Dedifferentiated amniotic fluid mesenchymal stem cell (primary cell): Measurements from ENCODE around the gene METRN.
A peak's percentile ranks its signal among the peaks of the same experiment; 100 is the strongest.

Experiments
- DNase-seq: peaks from one replicate; pipeline ENCODE4 v3.0.0-alpha.2; 2016; ENCODE audit errors: extremely low spot score

METRN gene

DNA sequence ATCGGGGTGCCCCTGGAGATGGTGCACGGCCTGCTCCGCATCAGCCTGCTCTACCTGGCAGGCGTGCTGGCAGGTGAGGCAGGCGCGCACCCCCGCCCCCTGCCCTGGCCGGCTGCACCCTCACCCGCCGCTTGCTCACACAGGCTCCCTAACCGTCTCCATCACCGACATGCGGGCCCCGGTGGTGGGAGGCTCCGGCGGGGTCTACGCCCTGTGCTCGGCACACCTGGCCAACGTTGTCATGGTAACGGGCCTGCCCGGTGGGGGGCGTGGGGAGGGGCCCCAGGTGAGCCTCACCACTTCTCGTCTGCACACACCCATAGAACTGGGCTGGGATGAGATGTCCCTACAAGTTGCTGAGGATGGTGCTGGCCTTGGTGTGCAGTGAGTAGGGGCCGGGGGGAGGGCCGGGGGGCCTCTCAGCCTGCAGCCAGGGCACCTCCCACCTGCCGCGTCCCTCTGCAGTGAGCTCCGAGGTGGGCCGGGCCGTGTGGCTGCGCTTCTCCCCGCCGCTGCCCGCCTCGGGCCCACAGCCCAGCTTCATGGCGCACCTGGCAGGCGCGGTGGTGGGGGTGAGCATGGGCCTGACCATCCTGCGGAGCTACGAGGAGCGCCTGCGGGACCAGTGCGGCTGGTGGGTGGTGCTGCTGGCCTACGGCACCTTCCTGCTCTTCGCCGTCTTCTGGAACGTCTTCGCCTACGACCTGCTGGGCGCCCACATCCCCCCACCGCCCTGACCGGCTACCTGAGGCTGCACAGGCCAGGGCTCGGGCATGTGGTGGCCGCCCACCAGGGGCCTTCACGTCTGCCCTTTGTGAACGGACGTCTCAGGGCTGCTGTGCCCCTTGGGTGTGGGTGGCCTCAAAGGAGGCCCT, 37.4 kb upstream of the METRN start:
- no peak for DNase-seq

DNA sequence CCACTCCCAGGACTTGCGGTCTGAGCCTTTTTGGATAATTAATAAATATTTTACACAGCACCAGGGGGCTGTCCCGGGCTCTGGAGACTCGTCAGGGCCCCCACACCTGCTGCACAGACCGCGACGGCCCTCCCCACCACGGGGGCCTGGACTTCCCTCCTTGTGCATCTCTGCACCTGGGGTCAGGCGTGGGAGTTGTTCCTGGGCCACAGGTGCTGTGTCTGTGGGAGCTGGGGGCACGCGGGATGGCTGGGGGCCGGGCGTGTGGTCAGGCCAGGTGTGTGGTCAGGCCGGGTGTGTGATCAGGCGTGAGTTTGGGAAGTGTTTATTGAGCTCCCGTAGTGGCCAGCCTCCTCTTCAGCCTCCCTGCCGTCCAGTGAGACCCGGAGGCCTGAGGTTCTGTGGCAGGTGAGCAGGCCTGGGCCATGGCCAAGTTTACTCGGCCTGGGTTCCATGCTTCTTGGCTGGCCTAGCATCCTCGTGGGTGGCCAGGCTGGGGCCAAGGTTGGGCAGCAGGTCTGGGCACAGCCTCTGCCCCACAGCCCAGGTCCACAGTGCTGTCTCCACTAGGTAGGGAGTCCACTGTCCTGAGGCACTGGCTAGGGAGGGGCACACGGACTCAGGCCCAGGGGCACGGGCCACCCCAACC, 36.6 kb upstream of the METRN start:
- DNase-seq, result no peak

DNA sequence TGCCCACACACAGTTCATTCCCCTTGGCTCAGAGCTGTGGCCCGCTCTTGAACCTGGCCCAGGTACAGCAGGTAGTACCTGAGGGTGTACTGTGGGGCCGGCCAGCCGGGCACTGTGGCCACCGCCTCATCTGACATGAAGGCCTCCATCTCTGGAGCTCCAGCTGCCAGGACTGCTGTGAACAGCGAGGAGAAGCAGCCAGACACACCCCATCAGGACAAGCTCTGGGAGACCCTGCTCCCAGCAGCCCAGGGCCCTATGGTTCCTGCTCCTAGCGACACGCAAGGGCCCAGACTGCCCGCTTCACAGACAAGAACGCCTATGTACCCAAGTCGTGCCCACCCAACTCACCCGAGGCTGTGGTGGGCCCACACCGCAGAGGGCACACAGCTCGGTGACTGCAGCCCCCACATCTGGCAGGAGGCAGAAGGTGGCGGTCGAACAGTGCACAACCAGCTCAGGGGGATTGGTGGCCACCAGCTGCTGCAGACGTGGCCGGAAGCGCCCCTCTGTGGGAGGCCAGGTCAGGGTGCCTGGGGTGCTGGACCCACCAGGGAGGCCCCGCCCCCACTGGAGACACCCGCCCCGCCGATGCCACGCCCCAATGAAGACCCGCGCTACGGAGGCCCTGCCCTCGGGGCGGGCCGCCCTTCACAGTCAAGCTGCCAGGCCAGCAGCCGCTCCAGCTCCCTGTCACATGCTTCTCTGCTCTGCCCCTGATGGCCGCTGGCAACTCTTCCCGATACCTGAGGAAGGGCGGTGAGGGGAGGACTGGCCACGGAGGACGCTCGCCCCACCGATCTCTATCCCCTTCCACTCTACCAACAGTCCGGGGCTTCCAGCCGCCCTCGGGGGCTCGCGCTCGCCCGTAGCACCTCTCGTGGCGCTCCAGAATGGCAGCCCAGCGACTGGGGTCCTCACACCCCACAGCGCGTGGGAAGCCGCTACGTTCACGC, 35.8 kb upstream of the METRN start:
- peak; percentile 28 for DNase-seq

DNA sequence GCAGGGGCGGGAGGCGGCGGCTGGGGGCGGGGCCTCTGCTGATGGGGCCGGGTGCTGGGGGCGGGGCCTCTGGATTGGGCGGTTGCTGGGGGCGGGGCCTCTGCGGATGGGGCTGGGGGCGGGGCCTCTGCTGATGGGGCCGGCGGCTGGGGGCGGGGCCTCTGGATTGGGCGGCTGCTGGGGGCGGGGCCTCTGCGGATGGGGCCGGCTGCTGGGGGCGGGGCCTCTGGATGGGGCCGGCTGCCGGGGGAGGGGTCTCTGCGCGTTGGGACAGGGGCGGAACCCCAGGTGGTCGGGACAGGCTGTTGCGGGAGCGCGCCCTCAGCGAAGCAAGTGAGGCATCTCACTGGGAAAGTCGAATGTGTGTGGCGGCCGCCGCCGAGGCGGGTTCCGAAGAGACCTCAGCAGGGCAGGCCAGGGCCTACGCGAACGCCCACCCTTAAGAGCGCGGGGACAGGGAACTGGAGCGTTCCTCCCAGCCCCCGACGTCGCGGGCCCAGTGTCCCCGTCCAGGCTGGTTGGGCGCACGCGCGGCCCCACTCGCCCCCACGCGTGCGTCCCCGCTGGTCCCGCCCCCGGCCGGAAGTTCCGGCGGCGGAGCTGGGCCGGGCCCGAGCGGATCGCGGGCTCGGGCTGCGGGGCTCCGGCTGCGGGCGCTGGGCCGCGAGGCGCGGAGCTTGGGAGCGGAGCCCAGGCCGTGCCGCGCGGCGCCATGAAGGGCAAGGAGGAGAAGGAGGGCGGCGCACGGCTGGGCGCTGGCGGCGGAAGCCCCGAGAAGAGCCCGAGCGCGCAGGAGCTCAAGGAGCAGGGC, 34.9 kb upstream of the METRN start, which contains the start of gene STUB1:
STUB1 (plus strand) TSS at position 597 of the 811 bp plus-strand sequence; CDS start at position 713, 116 bp downstream.
- DNase-seq, result peak; percentile 75

DNA sequence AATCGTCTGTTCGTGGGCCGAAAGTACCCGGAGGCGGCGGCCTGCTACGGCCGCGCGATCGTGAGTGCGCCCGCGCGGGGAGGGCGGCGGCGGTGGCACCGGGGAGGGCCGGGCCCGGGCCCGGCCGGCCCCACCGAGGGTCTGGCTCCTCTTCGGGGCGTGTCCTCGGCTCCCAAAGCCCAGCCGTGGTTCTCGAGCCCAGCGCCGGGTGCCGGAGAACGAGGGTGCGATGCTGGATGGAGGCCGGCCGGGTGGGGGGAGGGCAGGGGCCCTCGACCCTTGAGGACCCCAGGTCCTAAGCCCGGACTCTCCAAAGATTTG, 34.3 kb upstream of the METRN start:
- no peak for DNase-seq

DNA sequence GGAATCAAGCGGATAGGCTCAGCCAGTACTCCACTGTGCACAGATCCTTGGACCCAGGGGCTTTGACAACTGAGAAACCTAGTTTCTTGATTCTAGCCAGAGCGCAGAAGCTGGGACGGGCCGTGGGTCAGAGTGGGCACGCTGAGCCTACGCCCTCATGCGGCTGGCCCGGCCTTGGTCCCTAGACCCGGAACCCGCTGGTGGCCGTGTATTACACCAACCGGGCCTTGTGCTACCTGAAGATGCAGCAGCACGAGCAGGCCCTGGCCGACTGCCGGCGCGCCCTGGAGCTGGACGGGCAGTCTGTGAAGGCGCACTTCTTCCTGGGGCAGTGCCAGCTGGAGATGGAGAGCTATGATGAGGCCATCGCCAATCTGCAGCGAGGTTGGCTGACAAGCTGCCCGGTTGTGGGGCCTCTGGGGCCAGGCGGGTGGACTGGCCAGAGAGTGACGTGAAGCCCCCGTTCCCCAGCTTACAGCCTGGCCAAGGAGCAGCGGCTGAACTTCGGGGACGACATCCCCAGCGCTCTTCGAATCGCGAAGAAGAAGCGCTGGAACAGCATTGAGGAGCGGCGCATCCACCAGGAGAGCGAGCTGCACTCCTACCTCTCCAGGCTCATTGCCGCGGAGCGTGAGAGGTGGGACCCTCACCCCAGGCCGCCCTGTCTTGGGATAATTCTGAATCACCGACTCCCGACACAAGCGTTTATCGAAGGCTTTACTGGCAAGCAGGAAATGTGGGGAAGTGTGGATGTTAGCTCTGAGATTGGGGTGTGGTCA, 33.8 kb upstream of the METRN start:
- no peak for DNase-seq

DNA sequence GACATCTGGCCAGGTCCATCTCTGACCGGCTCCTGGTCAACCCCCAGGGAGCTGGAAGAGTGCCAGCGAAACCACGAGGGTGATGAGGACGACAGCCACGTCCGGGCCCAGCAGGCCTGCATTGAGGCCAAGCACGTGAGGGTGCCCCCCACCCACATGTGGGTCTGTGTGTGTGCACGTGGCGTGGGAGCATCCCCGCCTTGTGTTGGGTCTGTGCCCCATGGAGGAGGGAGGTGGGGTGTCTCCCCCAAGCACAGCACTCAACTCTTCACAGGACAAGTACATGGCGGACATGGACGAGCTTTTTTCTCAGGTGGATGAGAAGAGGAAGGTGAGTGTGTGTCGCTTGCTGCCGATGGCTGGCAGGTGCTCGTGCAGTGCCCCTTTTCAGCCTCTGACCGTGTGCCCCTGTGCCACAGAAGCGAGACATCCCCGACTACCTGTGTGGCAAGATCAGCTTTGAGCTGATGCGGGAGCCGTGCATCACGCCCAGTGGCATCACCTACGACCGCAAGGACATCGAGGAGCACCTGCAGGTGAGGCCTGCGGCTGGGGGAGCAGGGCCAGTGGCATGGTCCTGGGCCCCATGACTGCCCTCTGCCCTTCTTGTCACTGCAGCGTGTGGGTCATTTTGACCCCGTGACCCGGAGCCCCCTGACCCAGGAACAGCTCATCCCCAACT, 33.0 kb upstream of the METRN start:
- DNase-seq, result no peak

DNA sequence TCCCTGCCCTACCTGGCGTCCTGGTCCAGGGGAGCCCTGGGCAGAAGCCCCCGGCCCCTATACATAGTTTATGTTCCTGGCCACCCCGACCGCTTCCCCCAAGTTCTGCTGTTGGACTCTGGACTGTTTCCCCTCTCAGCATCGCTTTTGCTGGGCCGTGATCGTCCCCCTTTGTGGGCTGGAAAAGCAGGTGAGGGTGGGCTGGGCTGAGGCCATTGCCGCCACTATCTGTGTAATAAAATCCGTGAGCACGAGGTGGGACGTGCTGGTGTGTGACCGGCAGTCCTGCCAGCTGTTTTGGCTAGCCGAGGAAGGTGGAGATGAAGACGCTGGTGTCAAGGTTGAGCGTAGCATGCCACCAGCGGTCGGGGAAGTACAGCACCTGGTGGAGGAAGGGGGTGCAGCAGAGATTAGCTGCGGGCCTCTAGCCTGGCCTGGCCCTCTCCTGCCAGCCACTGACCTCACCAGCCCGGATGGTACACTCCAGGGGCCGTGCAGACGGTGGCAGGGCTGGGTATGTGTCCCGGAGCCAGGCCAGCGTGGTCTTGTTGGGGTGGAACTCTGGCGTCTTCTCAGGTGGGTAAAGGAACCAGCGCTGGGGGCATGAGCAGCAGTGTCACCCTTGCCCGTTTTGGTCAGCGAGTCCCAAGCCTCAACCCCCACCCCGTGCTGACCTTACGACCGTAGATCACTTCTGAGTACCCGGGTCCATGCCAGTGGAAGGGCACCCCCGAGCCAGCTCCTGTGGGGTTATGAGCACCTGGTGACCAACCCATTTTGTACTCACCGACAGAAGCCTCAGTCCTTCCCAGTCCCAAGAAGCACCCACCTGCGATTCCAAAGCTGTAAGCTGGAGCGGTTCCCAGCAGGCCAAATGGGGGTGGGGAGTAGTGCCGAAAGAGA, 32.2 kb upstream of the METRN start:
- no peak for DNase-seq

DNA sequence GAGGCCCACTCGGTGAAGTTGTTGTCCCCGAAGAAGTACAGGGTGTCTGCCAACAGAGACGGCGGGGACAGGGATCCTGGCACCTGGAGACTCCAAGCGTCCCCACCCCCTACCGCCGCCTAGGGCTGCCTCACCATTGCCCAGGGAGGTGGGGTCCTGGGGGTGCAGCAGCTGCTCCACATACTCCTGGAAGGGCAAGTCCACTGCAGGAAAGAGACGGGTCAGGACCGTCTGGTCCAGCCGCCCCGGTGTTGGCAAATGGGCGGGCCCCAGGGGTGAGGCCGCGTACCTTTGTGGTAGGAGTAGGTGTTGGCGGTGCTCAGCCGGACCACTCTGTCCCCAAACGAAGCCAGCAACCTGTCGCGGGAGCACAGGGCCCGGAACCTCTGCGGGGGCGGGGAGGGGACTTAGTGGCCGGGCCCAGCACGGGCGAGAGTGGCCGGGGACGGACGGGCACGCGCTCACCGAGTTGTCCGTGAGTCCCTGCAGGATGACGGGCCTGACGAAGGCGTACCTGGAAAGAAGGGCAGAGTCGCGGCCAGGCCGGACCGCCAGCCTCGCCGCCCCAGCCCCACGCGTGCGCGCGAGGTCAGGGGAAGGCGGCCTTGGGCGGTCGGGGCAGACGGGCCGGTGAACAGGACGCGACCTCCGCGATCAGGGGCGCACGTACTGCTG, 31.4 kb upstream of the METRN start:
- DNase-seq, result no peak

DNA sequence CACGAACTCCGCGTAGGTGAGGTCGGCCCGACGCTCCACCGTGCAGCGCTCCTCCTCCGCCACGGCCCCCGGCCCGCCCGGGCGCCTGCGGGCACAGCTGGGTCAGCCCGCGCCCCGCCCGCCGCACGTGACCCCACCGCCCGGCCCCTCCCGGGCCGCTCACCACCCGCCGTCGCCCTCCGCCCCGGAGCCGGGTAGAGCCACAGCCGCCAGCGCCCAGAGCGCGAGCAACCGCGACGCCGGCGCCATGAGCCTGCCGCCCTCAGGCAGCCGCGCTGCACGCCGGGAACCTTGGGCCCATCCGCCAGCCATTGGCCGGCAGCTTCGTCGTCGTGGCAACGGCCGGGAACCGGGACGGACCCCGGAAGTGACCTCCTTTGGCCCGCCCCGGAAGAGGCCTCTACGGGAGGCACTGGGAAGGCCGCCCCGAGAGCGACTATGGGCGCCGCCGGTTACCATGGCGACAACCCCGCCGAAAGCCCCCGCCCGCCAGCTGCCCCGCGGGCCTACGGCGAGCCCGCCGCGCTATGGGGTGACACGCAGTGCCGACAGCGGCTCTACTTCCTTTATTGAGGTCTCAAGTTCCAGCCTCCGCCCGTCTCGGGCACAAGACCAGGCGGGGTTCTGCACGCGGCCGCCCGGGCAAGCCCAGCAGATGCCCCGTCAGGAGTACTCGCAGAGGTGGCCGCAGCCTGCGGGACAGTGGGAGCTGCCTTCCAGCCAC, 30.7 kb upstream of the METRN start, which contains the start of gene JMJD8:
JMJD8 (minus strand) TSS at position 264 of the 724 bp plus-strand sequence; CDS start at position 249, 15 bp downstream.
- peak; percentile 92 for DNase-seq

DNA sequence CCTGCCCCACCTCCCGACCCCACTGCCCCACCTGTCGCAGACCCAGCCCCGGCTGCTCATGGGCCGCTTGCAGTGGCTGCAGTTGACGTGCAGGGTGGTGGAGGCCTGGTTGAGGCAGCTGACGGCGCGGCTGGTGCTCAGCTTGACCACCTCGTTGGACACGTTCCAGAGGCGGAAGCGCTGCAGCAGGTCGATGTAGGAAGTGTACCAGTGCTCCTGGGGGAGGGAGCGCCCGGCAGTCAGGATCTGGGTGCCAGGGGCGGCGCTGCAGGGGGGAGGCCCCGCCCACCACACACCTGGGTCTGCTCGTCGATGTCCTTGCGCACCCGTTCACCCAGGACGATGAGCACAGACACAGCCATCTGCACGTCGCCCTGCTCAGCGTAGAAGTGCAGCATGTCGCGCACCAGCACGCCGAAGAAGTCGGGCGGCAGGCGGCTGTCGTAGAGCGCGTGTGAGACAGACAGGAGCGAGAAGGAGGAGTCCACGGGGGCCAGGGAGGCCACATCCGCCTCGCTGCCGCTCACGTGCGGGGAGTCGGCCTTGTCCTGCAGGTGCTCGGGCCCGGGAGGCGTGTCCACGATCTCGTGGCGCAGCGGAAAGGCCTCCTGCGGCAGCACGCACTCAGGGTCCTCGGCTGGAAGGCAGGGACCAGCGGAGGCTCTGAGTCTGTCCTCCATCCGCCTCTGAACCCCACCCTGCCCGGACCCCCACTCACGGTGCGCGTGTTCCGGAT, 29.8 kb upstream of the METRN start:
- no peak for DNase-seq

DNA sequence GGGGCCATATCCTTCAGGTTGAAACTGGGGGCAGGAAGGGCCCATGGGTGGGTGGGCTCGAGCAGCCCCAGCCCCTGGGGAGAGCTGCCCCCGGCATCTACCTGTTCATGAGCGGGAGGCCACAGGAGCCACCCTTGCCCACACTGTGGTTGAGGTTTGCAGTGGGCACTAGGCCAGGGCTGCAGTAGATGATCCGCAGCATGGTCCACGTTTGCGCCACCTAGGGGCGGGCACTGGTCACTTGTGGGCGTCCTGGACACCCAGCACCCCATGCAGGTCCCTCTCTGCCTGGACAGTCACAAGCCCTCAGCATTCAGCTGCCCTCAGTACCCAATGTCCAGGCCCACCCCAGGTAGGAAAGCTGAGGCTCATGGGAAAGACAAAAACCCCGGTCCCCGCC, 29.0 kb upstream of the METRN start:
- no peak for DNase-seq

DNA sequence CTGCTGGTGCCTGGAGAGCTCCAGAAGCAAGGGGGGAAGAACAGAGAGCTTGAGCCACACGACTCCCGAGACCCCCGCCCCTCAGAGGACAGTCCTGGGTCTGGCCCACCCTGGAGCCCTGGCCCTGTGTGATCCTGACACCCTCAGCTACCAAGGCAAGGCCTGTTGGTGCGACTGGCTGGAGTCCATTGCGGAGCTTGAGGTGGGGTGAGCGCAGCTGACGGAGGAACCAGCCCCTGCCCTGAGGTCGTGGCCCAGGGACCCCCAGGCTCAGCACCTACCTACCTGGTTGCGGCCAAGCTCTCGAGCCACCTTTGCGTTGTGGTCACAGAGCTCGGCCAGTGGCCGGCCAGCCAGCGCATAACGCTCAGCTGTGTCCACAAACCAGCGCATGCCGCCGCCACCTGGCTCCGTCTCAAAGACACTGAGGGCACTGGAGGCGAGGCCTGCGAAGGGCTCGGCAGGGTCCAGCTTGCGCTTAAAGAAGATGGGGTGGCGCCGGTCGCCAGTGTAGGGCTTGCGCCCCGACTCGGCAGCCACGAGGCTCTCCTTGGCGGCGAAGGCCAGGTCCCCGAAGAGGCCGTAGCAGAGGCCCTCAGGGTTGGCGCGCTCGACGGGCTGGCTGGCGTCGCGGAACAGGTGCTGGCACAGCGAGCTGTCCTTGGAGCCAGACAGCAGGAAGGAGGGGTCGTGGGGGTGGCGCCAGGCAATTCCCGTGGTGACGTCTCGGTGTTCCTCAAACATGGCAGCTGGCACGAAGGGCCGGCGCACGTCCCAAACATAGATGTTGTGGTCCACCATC, 28.3 kb upstream of the METRN start:
- DNase-seq, result no peak

DNA sequence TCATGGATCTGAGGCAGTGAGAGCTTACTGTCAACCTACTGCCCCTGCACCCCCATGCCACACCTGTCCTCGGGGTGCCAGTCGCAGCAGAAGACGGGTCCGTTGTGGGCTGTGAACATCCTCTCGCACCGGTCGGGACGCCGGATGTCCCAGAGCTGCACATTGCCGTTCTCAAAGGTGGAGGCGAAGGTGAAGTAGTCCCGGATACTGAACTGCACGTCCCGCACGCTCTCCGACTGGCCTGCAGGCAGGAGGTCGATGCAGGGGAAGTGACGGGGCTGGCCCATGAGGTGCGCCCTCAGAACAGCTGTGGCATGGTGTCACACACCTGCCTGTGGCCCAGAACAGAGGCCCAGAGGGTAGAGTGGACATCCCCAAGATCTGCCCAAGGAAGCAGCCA, 27.4 kb upstream of the METRN start:
- DNase-seq, result no peak

DNA sequence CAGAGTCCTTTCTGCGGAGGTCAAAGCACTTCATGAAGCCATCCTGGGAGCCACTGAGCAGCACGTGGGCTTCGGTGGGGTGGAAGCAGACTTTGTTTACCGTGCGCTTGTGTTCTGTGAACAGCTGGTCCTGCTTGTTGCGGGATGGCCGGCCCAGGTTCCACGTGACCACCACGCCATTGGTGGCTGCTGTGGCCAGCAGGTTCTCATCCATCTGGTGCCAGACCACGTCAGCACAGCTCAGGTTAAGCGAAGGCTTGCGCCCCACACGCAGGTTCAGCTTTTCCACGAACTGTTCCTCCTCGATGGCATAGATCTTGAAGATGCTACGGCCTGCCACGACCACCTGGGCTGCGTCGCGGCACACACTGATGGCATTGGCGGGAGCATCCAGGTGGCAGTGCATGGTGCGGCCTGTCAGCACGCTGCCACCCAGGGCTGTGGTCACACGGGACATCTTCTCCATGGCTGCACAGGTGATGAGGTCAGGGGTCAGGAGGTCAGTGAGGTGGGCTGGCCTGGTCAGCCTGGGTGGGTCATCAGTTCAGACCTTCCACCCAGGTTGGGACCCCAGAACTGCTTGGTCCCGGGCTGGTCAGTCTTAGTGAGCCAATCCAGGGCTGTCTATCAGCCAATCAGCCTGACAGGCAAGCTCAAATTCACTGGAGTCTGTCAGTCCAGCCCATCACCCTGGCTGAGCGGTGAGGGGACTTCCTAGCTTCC, 25.6 kb upstream of the METRN start:
- DNase-seq, result no peak
